ENCODE data around the gene TCHP. TPM values are rescaled to one million over a fixed set of nuclear protein-coding genes. Genes with fewer than 3 reads are reported as not detected.

Gene TCHP
- total and polyA plus RNA-seq, 2 of the 13 experiments (the other 11 are each of a cell fraction or from before 2014, with no cell fraction given): 6.7 to 12.2 TPM

DNA sequence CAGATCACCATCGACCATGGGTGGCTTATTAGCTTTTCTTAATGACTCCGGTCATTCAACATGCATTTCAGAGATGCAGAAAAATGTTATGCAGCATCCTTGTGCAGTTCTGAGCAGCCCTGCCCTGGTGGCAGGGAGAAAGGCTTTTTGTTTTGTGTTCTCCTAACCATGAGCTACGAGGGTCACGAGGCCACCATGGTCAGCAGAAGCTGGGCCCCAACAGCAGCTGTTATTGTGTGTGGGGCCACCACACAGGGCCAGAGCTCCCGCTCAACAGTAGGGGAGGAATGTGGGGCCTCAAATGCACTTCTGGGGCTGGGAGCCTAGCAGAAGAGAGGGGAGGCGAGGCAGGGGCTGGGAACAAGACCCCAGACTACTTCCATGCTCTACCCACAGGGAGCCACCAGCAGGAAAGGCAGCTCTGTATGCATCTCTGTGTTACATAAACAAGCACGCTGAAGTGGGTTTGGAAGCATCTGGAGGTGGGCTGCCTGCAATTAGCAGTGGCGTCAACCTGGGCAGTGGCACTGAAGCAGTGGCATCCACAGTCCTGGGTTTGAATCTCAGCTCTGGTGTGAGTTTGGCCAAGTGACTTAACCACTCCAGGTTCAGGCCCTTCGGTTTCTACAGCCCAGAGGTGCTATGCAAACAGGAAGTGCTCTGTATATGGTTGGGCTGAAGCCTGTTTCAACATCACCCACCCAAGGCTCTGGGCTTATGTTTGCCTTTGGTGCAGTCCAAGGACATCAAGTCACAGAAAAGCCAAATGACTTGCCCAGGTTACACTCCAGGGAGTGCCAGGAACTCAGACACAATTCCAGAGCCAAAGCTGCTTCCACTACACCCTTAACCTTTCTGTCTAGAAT, 36.0 kb upstream of the TCHP start (continued):
- TF ChIP-seq NONO (IDR thresholded peaks at IDR 0.05): no peak
- peak; percentile 88 for TF ChIP-seq NONO (CRISPR knock-in tag; conservative IDR thresholded peaks at IDR 0.05)
- TF ChIP-seq, protein P1, sequence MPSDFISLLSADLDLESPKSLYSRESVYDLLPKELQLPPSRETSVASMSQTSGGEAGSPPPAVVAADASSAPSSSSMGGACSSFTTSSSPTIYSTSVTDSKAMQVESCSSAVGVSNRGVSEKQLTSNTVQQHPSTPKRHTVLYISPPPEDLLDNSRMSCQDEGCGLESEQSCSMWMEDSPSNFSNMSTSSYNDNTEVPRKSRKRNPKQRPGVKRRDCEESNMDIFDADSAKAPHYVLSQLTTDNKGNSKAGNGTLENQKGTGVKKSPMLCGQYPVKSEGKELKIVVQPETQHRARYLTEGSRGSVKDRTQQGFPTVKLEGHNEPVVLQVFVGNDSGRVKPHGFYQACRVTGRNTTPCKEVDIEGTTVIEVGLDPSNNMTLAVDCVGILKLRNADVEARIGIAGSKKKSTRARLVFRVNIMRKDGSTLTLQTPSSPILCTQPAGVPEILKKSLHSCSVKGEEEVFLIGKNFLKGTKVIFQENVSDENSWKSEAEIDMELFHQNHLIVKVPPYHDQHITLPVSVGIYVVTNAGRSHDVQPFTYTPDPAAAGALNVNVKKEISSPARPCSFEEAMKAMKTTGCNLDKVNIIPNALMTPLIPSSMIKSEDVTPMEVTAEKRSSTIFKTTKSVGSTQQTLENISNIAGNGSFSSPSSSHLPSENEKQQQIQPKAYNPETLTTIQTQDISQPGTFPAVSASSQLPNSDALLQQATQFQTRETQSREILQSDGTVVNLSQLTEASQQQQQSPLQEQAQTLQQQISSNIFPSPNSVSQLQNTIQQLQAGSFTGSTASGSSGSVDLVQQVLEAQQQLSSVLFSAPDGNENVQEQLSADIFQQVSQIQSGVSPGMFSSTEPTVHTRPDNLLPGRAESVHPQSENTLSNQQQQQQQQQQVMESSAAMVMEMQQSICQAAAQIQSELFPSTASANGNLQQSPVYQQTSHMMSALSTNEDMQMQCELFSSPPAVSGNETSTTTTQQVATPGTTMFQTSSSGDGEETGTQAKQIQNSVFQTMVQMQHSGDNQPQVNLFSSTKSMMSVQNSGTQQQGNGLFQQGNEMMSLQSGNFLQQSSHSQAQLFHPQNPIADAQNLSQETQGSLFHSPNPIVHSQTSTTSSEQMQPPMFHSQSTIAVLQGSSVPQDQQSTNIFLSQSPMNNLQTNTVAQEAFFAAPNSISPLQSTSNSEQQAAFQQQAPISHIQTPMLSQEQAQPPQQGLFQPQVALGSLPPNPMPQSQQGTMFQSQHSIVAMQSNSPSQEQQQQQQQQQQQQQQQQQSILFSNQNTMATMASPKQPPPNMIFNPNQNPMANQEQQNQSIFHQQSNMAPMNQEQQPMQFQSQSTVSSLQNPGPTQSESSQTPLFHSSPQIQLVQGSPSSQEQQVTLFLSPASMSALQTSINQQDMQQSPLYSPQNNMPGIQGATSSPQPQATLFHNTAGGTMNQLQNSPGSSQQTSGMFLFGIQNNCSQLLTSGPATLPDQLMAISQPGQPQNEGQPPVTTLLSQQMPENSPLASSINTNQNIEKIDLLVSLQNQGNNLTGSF (CRISPR knock-in tag; IDR thresholded peaks at IDR 0.05): no peak
- 0 out of 2 replicates have a peak, but pooled peaks have one; percentile 4 for TF ChIP-seq TGIF2 (CRISPR knock-in tag; IDR thresholded peaks at IDR 0.05)
- TF ChIP-seq CCAR2 (optimal IDR thresholded peaks at IDR 0.05; ENCODE audit: low read depth, low read length): no peak
- TF ChIP-seq ZBTB21 (CRISPR knock-in tag; IDR thresholded peaks at IDR 0.05): no peak
- TF ChIP-seq ZNF569 (CRISPR knock-in tag; IDR thresholded peaks at IDR 0.05; ENCODE audit: borderline replicate concordance): no peak
- peak; percentile 79 for TF ChIP-seq TEAD3 (CRISPR knock-in tag; optimal IDR thresholded peaks at IDR 0.05; ENCODE audit: borderline replicate concordance)
- no peak for TF ChIP-seq DR1 (CRISPR knock-in tag; IDR thresholded peaks at IDR 0.05)
- TF ChIP-seq SPEN (CRISPR knock-in tag; IDR thresholded peaks at IDR 0.05; ENCODE audit: low read depth): peak; percentile 71
- TF ChIP-seq ZC3H13 (CRISPR knock-in tag; IDR thresholded peaks at IDR 0.05): no peak
- TF ChIP-seq SRF (IDR thresholded peaks at IDR 0.05; ENCODE audit: low read depth, low read length): peak; percentile 88
- TF ChIP-seq ZIK1 (CRISPR knock-in tag; IDR thresholded peaks at IDR 0.05; ENCODE audit: borderline replicate concordance, low read depth): no peak
- peak; percentile 47; the same call in 1 of the 2 replicates for TF ChIP-seq TOPORS (CRISPR knock-in tag; IDR thresholded peaks at IDR 0.05)
- TF ChIP-seq CENPT (CRISPR knock-in tag; IDR thresholded peaks at IDR 0.05; ENCODE audit: low read depth): no peak
- no peak for TF ChIP-seq MAFG (CRISPR knock-in tag; IDR thresholded peaks at IDR 0.05)
- TF ChIP-seq ERF (CRISPR knock-in tag; IDR thresholded peaks at IDR 0.05): peak; percentile 84
- peak; percentile 51; the same call in 1 of the 2 replicates for TF ChIP-seq SOX13 (IDR thresholded peaks at IDR 0.05)
- peak in 1 of 2 experiments; percentile 89; a peak in 2 of 4 replicates for TF ChIP-seq SOX13 (CRISPR knock-in tag; conservative IDR thresholded peaks at IDR 0.05 in 1 of 2, IDR thresholded peaks at IDR 0.05 in 1 of 2)
- TF ChIP-seq NRL (CRISPR knock-in tag; IDR thresholded peaks at IDR 0.05; ENCODE audit: borderline replicate concordance): no peak
- no peak for TF ChIP-seq MTF2 (CRISPR knock-in tag; IDR thresholded peaks at IDR 0.05; ENCODE audit: borderline replicate concordance)
- no peak for TF ChIP-seq ATAD3A (CRISPR knock-in tag; IDR thresholded peaks at IDR 0.05)

Data from HepG2 (cell line).